A549 (cell line): ENCODE measurements around the gene SNTN. TPM values are rescaled to one million over a fixed set of nuclear protein-coding genes. Genes with fewer than 3 reads are reported as not detected.

Experiments
- ATAC-seq, 2 experiments: fragments of 200-7000 bp in 1 of 2; fragments of >200 bp in 1 of 2; cut with Nextera tagmentation in 1 of 2; cut with Tn5 transposase in 1 of 2; 3 replicates each; pipeline versions ENCODE4 v1.8.0 to v1.9.1; 2018 to 2020; ENCODE audit warnings: mild to moderate bottlenecking in 1 of 2, moderate library complexity in 1 of 2
- CTCF ChIA-PET: fragments of 300-600 bp; sonication (Branson Sonifier 250); formaldehyde crosslinking; extraction: SDS; loops from one replicate; lab custom pipeline; 2021; ENCODE audit warnings: antibody characterized with exemption, inconsistent platforms; lab: Yijun Ruan, JAX
- POLR2A ChIA-PET: fragments of 350-600 bp; formaldehyde crosslinking; extraction: SDS; loops from one replicate; lab custom pipeline; 2021; ENCODE audit warnings: antibody characterized with exemption, inconsistent platforms; lab: Yijun Ruan, JAX
- DNase-seq, 2 experiments: peaks; one replicate each; pipeline versions ENCODE4 v3.0.0 to v3.0.0-alpha.2; 2011 to 2016; ENCODE audit warnings: low read depth in 1 of 2, low spot score in 1 of 2
- FAIRE-seq: peaks from 2 replicates; lab custom pipeline; 2011; peaks lifted over from hg19 to GRCh38; lab: Jason Lieb, UNC
- H3K27ac ChIP-seq, 2 experiments: fragments of >200 bp; sonication (Bioruptor Twin); formaldehyde crosslinking; 3 replicates each; pipeline ENCODE4 v1.5.1; 2016 to 2017
- H3K4me1 ChIP-seq: fragments of >200 bp; sonication (Bioruptor Twin); formaldehyde crosslinking; 3 replicates; pipeline ENCODE4 v1.6.1; 2016
- H3K4me2 ChIP-seq: fragments of >200 bp; sonication (Bioruptor Twin); formaldehyde crosslinking; 3 replicates; pipeline ENCODE4 v1.6.1; 2016
- H3K4me3 ChIP-seq: fragments of >200 bp; sonication (Bioruptor Twin); formaldehyde crosslinking; 3 replicates; pipeline ENCODE4 v1.5.1; 2016
- H3K9me3 ChIP-seq: fragments of >200 bp; sonication (Bioruptor Twin); formaldehyde crosslinking; 3 replicates; pipeline ENCODE4 v1.6.1; 2016
- BCL3 ChIP-seq: fragments of >200 bp; sonication (Bioruptor Twin); formaldehyde crosslinking; IDR thresholded peaks from 3 replicates; pipeline ENCODE4 v1.6.1; 2016
- BHLHE40 ChIP-seq: IDR thresholded peaks from 2 replicates; pipeline ENCODE4 v1.6.1; 2012; ENCODE audit warnings: low read depth, low read length, inconsistent platforms
- CBX2 ChIP-seq: fragments of 200-600 bp; sonication (generic); IDR thresholded peaks from 2 replicates; pipeline ENCODE4 v1.6.1; 2016; ENCODE audit warnings: low read depth, mild to moderate bottlenecking, borderline replicate concordance
- E2F6 ChIP-seq: IDR thresholded peaks from 2 replicates; pipeline ENCODE4 v1.6.1; 2012; ENCODE audit warnings: low read depth, borderline replicate concordance
- EHMT2 ChIP-seq: fragments of 200-600 bp; sonication (generic); IDR thresholded peaks from 2 replicates; pipeline ENCODE4 v1.6.1; 2016; ENCODE audit warnings: antibody characterized with exemption, low read depth, mild to moderate bottlenecking, moderate library complexity
- FOSB ChIP-seq: fragments of 250-450 bp; sonication (Bioruptor Pico); IDR thresholded peaks from 2 replicates; pipeline ENCODE4 v1.5.0; 2020; ENCODE audit warnings: mild to moderate bottlenecking, moderate library complexity
- FOXS1 ChIP-seq: fragments of 250-450 bp; sonication (Bioruptor Pico); IDR thresholded peaks from 2 replicates; pipeline ENCODE4 v1.5.0; 2020; ENCODE audit warnings: mild to moderate bottlenecking, moderate library complexity
- GATA3 ChIP-seq: IDR thresholded peaks from 2 replicates; pipeline ENCODE4 v1.6.1; 2012; ENCODE audit warnings: borderline replicate concordance
- HES2 ChIP-seq: fragments of >200 bp; sonication (Bioruptor Twin); formaldehyde crosslinking; IDR thresholded peaks from 2 replicates; pipeline ENCODE4 v1.6.1; 2016
- JUNB ChIP-seq: fragments of >200 bp; sonication (Bioruptor Twin); formaldehyde crosslinking; IDR thresholded peaks from 2 replicates; pipeline ENCODE4 v1.6.1; 2016
- KDM1A ChIP-seq: fragments of 200-600 bp; sonication (generic); IDR thresholded peaks from 2 replicates; pipeline ENCODE4 v1.6.1; 2016; ENCODE audit warnings: low read depth, mild to moderate bottlenecking
- MAX ChIP-seq: IDR thresholded peaks from 2 replicates; pipeline ENCODE4 v1.6.1; 2012
- MYC ChIP-seq: IDR thresholded peaks from 2 replicates; pipeline ENCODE4 v1.6.1; 2012; ENCODE audit warnings: mild to moderate bottlenecking, inconsistent platforms, low read length, improper control_type of control experiment, borderline replicate concordance
- NFE2L2 ChIP-seq: fragments of 150-350 bp; conservative IDR thresholded peaks from 2 replicates; pipeline ENCODE4 v1.6.1; 2014; ENCODE audit warnings: low read length
- NPAS2 ChIP-seq: fragments of 250-450 bp; sonication (Bioruptor Pico); IDR thresholded peaks from 2 replicates; pipeline ENCODE4 v1.8.0; 2022; ENCODE audit warnings: mild to moderate bottlenecking, moderate library complexity, borderline replicate concordance
- NR3C1 ChIP-seq: fragments of >200 bp; sonication (Bioruptor Twin); formaldehyde crosslinking; IDR thresholded peaks from 3 replicates; pipeline ENCODE4 v1.6.1; 2017
- POLR2A ChIP-seq: IDR thresholded peaks from 2 replicates; pipeline ENCODE4 v1.6.1; 2012; ENCODE audit warnings: mild to moderate bottlenecking, low read length
- POLR2AphosphoS2 ChIP-seq: conservative IDR thresholded peaks from 2 replicates; pipeline ENCODE4 v1.6.1; 2012; ENCODE audit warnings: low read length, improper control_type of control experiment, inconsistent platforms
- RCOR1 ChIP-seq: fragments of 150-350 bp; IDR thresholded peaks from 2 replicates; pipeline ENCODE4 v1.6.1; 2014; ENCODE audit warnings: antibody characterized with exemption, low read length, low read depth
- SMC3 ChIP-seq: fragments of >200 bp; sonication (Bioruptor Twin); formaldehyde crosslinking; IDR thresholded peaks from 3 replicates; pipeline ENCODE4 v1.6.1; 2018; ENCODE audit warnings: inconsistent platforms
- TP53 ChIP-seq: fragments of 250-450 bp; sonication (Bioruptor Pico); IDR thresholded peaks from 2 replicates; pipeline ENCODE4 v1.5.0; 2021; ENCODE audit warnings: mild to moderate bottlenecking, moderate library complexity
- ZFP36 ChIP-seq: fragments of 450-650 bp; IDR thresholded peaks from 2 replicates; pipeline ENCODE4 v1.6.1; 2014; ENCODE audit warnings: borderline replicate concordance; ENCODE audit not compliant: partially characterized antibody
- WGBS: methylation state at CpG from one replicate; pipeline ENCODE4 v1.1.6; 2017; ENCODE audit errors: missing lambda C conversion rate; 5-methylcytosine and 5-hydroxymethylcytosine counted together
- polyA minus RNA-seq: library from RNA; depleted of rRNA, polyadenylated mRNA; stranded (reverse); fragments of >200 nt; gene quantifications from 2 replicates; pipeline ENCODE4 v1.2.3, GENCODE V29; 2011; rRNA and poly(A)+ RNA removed
- polyA plus RNA-seq, 4 experiments: library from polyadenylated mRNA; depleted of rRNA in 3 of 4; stranded (reverse); fragments of >200 nt; fragmentation: RNase III in 1 of 4; extraction: RNeasy Plus Mini Kit Qiagen cat#74134 plus additional on column Dnase treatment in 1 of 4; gene quantifications; 2 replicates in 3 of 4; 3 replicates in 1 of 4; pipeline ENCODE4 v1.2.3, GENCODE V29; 2011 to 2017

Gene SNTN
- not detected in 2 replicates for polyA plus RNA-seq (2011; rRNA removed)
- not detected in 2 replicates for polyA plus RNA-seq (2012; cell fraction: cytosol; rRNA removed)
- polyA plus RNA-seq (2012; cell fraction: nucleus; rRNA removed): not detected in 2 replicates
- not detected in 3 replicates for polyA plus RNA-seq (2017; fragmentation: RNase III; extraction: RNeasy Plus Mini Kit Qiagen cat#74134 plus additional on column Dnase treatment)
- not detected in 2 replicates for polyA minus RNA-seq

- H3K4me3 ChIP-seq: no peak within 1 kb of the TSS
- H3K4me2 ChIP-seq: no peak within 1 kb of the TSS
- TF ChIP-seq BCL3 (no peak), JUNB (no peak), E2F6 (no peak), SMC3 (no peak), TP53 (CRISPR knock-in tag) (no peak), MAX (no peak), POLR2AphosphoS2 (no peak), NR3C1 (no peak), KDM1A (no peak), FOXS1 (CRISPR knock-in tag) (no peak), CBX2 (no peak), HES2 (no peak), GATA3 (no peak), EHMT2 (no peak), MYC (no peak), FOSB (CRISPR knock-in tag) (no peak), ZFP36 (no peak), BHLHE40 (no peak)
- FAIRE-seq (no peak), DNase-seq (no peak), ATAC-seq (no peak)
- WGBS: 3% methylated on average over 5 of the region's 5 CpGs
- no peaks in the 10 kb centered on the region for H3K4me1 ChIP-seq
- ChIA-PET CTCF (no interaction called here), POLR2A (no interaction called here)
- no peaks in the 10 kb centered on the region for H3K9me3 ChIP-seq
- no peak within 1 kb of the TSS for H3K27ac ChIP-seq
Measured at GRCh38 chr3:63652066-63652725, at the start of gene SNTN. TSS of gene SNTN (plus strand) at chr3:63652675. CDS start at chr3:63652688, 13 bp downstream.

GRCh38 chr3:63607716-63608115 is 44.8 kb upstream of the SNTN start:
- 5% methylated on average over 3 of the region's 3 CpGs for WGBS
- POLR2A ChIA-PET: no interaction called here

GRCh38 chr3:63609408-63609807 is 43.1 kb upstream of the SNTN start:
- Histone ChIP-seq H3K9me3 (no peaks in the 10 kb centered on the region), H3K4me2 (no peak overlapping the region), H3K4me3 (no peak overlapping the region), H3K27ac (no peak overlapping the region), H3K4me1 (no peaks in the 10 kb centered on the region)
- DNase-seq (no peak), ATAC-seq (no peak), FAIRE-seq (no peak)
- 31% methylated on average over 7 of the region's 7 CpGs for WGBS
- ChIA-PET POLR2A (no interaction called here), CTCF (no interaction called here)
- no peak for TF ChIP-seq NFE2L2
- TF ChIP-seq CBX2: no peak
- TF ChIP-seq RCOR1: no peak
- TF ChIP-seq GATA3: no peak

More at GRCh38 chr3:63607716-63608115, 44.8 kb upstream of the SNTN start:
- CTCF ChIA-PET: no interaction called here
- Histone ChIP-seq H3K27ac (no peak overlapping the region), H3K4me2 (no peak overlapping the region), H3K9me3 (no peaks in the 10 kb centered on the region), H3K4me3 (no peak overlapping the region), H3K4me1 (no peaks in the 10 kb centered on the region)
- FAIRE-seq (no peak), ATAC-seq (no peak), DNase-seq (no peak)
- TF ChIP-seq POLR2A (no peak), RCOR1 (no peak), NPAS2 (CRISPR knock-in tag) (no peak)
